ENCODE measurements around the gene ENTPD2. TPM values are rescaled to one million over a fixed set of nuclear protein-coding genes. Genes with fewer than 3 reads are reported as not detected.
A peak's percentile ranks its signal among the peaks of the same experiment; 100 is the strongest.

The ENTPD2 gene
- total and polyA plus RNA-seq, 10 of the 15 experiments (the other 5 are each of a cell fraction or from before 2014, with no cell fraction given), result 0.15 to 1.8 (median 0.65) TPM; not detected in 2

DNA sequence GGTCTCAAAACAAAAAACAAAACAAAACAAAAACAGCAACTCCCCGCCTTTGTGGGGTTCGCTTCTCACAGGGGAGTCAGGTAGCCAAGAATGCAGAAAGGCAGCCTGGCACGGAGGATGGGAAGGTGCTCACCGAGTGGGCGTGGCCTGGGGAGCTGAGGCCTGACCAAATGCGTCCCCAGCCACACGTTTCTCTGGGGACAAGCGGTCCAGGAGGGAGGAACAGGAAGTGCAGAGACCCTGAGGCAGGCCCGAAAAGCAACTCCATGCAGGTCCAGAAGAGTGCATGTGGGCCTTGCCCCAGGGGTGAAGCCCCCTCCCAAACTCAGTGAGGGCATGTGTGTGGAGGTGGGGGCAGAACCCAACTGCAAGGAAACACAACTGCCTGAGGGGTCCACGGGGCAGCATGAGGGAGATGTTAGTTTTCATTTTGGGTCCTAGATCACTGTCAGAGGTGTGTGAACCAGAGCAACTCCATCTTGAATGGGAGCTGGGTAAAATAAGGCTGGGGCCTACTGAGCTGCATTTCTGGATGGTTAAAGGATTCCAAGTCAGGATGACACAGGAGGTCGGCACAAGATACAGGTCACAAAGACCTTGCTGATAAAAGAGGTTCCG is 20.9 kb upstream of the ENTPD2 start (continued):
- TF ChIP-seq BHLHE40 (IDR thresholded peaks at IDR 0.05; ENCODE audit: borderline replicate concordance in 1 of 2, low read depth in 2 of 2, low read length in 1 of 2) (peak in 1 of 2 experiments; percentile 62; a peak in 2 of 4 replicates), IKZF2 (IDR thresholded peaks at IDR 0.05) (no peak; a peak in 1 of 4 replicates), BACH1 (IDR thresholded peaks at IDR 0.05; ENCODE audit: borderline replicate concordance) (no peak), ATF3 (IDR thresholded peaks at IDR 0.05; ENCODE audit: borderline replicate concordance, extremely low read depth, low read depth, low read length) (no peak), MLLT1 (IDR thresholded peaks at IDR 0.05) (no peak), IRF3 (IDR thresholded peaks at IDR 0.05) (no peak), SPI1 (IDR thresholded peaks at IDR 0.05; ENCODE audit: borderline replicate concordance, insufficient read depth, low read depth, low read length) (peak; percentile 65; the same call in 1 of the 2 replicates), TCF3 (IDR thresholded peaks at IDR 0.05; ENCODE audit: borderline replicate concordance, insufficient read depth, low read depth, low read length) (no peak), MEF2B (IDR thresholded peaks at IDR 0.05; ENCODE audit: partially characterized antibody, poor library complexity, severe bottlenecking) (peak; percentile 59), SRF (IDR thresholded peaks at IDR 0.05; ENCODE audit: low read depth in 2 of 2, low read length in 2 of 2) (no peak), RAD51 (IDR thresholded peaks at IDR 0.05) (no peak)
- TF ChIP-seq, protein P1, sequence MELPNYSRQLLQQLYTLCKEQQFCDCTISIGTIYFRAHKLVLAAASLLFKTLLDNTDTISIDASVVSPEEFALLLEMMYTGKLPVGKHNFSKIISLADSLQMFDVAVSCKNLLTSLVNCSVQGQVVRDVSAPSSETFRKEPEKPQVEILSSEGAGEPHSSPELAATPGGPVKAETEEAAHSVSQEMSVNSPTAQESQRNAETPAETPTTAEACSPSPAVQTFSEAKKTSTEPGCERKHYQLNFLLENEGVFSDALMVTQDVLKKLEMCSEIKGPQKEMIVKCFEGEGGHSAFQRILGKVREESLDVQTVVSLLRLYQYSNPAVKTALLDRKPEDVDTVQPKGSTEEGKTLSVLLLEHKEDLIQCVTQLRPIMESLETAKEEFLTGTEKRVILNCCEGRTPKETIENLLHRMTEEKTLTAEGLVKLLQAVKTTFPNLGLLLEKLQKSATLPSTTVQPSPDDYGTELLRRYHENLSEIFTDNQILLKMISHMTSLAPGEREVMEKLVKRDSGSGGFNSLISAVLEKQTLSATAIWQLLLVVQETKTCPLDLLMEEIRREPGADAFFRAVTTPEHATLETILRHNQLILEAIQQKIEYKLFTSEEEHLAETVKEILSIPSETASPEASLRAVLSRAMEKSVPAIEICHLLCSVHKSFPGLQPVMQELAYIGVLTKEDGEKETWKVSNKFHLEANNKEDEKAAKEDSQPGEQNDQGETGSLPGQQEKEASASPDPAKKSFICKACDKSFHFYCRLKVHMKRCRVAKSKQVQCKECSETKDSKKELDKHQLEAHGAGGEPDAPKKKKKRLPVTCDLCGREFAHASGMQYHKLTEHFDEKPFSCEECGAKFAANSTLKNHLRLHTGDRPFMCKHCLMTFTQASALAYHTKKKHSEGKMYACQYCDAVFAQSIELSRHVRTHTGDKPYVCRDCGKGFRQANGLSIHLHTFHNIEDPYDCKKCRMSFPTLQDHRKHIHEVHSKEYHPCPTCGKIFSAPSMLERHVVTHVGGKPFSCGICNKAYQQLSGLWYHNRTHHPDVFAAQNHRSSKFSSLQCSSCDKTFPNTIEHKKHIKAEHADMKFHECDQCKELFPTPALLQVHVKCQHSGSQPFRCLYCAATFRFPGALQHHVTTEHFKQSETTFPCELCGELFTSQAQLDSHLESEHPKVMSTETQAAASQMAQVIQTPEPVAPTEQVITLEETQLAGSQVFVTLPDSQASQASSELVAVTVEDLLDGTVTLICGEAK (IDR thresholded peaks at IDR 0.05; ENCODE audit: borderline replicate concordance), result peak; percentile 32; the same call in 1 of the 2 replicates
- TF ChIP-seq, protein P2, sequence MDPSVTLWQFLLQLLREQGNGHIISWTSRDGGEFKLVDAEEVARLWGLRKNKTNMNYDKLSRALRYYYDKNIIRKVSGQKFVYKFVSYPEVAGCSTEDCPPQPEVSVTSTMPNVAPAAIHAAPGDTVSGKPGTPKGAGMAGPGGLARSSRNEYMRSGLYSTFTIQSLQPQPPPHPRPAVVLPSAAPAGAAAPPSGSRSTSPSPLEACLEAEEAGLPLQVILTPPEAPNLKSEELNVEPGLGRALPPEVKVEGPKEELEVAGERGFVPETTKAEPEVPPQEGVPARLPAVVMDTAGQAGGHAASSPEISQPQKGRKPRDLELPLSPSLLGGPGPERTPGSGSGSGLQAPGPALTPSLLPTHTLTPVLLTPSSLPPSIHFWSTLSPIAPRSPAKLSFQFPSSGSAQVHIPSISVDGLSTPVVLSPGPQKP (IDR thresholded peaks at IDR 0.05; ENCODE audit: low read depth, low read length), result no peak
- TF ChIP-seq, protein P3, sequence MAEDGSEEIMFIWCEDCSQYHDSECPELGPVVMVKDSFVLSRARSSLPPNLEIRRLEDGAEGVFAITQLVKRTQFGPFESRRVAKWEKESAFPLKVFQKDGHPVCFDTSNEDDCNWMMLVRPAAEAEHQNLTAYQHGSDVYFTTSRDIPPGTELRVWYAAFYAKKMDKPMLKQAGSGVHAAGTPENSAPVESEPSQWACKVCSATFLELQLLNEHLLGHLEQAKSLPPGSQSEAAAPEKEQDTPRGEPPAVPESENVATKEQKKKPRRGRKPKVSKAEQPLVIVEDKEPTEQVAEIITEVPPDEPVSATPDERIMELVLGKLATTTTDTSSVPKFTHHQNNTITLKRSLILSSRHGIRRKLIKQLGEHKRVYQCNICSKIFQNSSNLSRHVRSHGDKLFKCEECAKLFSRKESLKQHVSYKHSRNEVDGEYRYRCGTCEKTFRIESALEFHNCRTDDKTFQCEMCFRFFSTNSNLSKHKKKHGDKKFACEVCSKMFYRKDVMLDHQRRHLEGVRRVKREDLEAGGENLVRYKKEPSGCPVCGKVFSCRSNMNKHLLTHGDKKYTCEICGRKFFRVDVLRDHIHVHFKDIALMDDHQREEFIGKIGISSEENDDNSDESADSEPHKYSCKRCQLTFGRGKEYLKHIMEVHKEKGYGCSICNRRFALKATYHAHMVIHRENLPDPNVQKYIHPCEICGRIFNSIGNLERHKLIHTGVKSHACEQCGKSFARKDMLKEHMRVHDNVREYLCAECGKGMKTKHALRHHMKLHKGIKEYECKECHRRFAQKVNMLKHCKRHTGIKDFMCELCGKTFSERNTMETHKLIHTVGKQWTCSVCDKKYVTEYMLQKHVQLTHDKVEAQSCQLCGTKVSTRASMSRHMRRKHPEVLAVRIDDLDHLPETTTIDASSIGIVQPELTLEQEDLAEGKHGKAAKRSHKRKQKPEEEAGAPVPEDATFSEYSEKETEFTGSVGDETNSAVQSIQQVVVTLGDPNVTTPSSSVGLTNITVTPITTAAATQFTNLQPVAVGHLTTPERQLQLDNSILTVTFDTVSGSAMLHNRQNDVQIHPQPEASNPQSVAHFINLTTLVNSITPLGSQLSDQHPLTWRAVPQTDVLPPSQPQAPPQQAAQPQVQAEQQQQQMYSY (CRISPR knock-in tag; IDR thresholded peaks at IDR 0.05), result peak; percentile 78
